Mononuclear cell (primary cell): ENCODE results near the gene FBXW8. TPM values are rescaled to one million over a fixed set of nuclear protein-coding genes. Genes with fewer than 3 reads are reported as not detected.

Experiments used
- H3K27me3 ChIP-seq: 2 replicates; pipeline ENCODE4 v1.6.0; 2011; ENCODE audit warnings: low read length, control low read depth; ENCODE audit not compliant: insufficient read depth
- H3K4me1 ChIP-seq: 2 replicates; pipeline ENCODE4 v1.5.1; 2011; ENCODE audit warnings: mild to moderate bottlenecking, low read length, control low read depth; ENCODE audit not compliant: insufficient read depth
- H3K4me3 ChIP-seq: 2 replicates; pipeline ENCODE4 v1.5.1; 2011; ENCODE audit warnings: mild to moderate bottlenecking, low read length, moderate library complexity
- H3K9me3 ChIP-seq: 2 replicates; pipeline ENCODE4 v1.5.1; 2011; ENCODE audit warnings: low read depth, mild to moderate bottlenecking, control low read depth, low read length
- total RNA-seq: library from RNA; depleted of rRNA; stranded (reverse); fragments of >200 nt; gene quantifications from one replicate; pipeline ENCODE4 v1.2.3, GENCODE V29; 2012

FBXW8 gene
- total RNA-seq, 1 donor = 5.2 TPM

DNA sequence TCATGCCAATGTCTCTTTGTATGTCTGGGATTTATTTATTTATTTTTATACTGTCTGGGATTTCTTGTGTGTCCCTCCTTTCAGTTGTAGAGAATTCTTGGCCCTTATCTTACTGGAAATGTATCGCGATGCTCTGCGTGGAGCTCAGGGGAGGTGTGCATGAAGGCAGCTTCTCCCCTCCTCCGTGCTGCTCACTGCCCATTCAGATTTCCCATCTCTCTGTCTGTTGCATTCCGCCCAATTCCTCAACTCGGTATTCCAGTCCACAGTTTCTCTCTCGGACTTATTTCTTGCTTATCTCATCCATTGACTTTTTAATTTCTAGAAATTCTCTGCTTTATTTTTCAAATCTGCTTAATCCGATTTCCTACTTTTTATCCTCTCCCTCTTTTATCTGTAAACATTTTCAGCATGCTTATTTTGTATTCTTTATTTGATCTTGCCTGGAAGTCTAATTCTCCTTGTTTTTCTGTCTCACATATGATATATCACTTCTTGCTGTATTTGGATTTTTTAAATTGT is 93.2 kb downstream of the FBXW8 start:
- H3K4me1 ChIP-seq = no peaks in the 10 kb centered on the region
- H3K4me3 ChIP-seq = no peak overlapping the region
- H3K9me3 ChIP-seq = no peaks in the 10 kb centered on the region
- H3K27me3 ChIP-seq = no peaks in the 10 kb centered on the region

DNA sequence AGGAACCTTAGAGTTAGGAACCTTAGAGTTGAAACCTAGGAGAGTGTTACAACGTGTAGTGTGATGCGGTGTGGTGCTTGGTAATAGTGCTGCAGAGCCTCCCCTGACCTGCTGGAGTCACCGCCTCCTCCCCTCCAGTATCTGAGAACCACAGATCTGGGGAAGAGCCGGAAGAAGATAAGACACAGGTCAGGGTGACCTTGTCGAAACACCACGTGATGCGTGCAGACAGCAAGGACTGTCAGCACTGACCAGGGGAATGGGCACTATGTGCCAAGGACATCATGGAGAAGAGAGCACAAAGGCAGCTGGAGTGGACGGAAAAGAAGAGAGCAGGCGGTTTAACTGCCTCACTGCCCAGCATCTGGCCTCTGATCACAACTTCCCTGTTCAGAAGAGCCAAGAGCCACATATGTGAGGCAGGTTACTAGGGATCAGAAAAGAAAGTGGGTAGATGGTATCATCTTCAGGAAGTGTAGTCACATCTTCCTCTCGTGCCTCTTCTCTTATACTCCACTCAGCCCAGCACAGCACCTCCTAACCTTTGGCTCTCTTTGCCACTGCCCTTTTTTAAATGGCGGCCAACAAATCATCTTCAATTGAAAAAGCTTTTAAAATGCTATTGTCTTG is 94.8 kb downstream of the FBXW8 start:
- Histone ChIP-seq H3K4me3 (no peak overlapping the region), H3K27me3 (no peaks in the 10 kb centered on the region), H3K9me3 (no peaks in the 10 kb centered on the region), H3K4me1 (no peaks in the 10 kb centered on the region)

DNA sequence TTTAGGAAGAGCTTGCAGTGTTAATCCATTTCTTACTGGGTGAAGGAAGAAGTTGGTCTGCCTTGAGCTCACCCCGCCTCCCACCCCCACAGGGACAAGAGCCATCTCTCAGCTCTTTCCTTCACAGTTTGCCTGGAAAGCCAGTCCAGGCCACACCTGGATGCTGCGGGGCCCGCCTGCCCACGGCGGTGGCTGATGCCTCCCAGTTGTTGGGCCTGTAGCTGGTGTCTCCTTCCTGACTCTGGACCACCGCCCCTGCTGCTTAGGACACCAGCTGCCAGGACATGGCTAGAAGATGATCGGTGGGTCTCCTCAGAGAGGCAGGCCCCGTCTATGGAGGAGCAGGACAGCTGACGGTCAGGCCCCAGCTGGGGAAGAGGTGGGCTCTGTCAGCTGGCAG is 95.6 kb downstream of the FBXW8 start:
- H3K4me1 ChIP-seq = no peaks in the 10 kb centered on the region

DNA sequence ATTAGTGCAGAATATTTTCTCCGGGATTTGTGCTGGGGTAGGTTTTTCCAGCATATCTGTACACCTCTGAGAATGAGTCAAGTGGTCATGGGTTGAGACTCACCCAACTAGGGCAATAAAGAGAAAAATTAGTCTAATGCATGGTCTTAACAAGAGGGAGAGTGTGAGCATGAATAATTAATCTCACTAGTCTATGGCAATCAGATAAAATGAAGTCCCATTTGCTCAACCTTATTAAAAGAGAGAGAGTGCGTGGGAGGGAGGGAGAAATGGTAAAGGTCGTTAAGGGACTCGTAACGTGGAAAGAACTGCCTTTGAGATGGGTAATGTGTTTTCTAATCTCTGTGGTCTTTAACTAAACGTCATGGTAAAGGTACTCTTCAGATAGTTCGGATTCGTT is 96.8 kb downstream of the FBXW8 start:
- no peaks in the 10 kb centered on the region for H3K27me3 ChIP-seq
- no peaks in the 10 kb centered on the region for H3K9me3 ChIP-seq
- no peaks in the 10 kb centered on the region for H3K4me1 ChIP-seq
- no peak overlapping the region for H3K4me3 ChIP-seq

More for the DNA sequence above, 95.6 kb downstream of the FBXW8 start:
- H3K27me3 ChIP-seq = no peaks in the 10 kb centered on the region
- H3K4me3 ChIP-seq = no peak overlapping the region
- H3K9me3 ChIP-seq = no peaks in the 10 kb centered on the region

DNA sequence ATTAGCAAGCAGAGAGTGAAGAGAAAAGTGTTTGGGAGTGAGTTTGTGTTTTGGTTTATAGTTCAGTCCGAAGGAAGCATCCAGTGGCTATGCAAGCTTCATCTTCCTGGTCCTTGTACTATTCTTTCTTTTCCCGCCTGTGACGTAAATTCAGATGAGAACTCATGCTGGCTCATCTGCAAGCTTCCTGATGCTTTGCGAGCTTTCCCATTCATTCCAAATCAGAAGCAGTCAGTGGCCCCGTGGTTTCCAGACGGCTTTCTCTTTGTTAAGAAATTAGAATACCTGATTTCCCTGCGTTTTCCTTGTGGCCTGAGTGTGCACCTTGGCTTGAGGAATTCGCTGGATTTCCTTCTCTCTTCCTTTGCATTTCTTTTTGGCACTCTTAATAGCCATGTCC is 99.0 kb downstream of the FBXW8 start:
- peaks cover 8% of the 10 kb centered on the region for H3K9me3 ChIP-seq
- no peaks in the 10 kb centered on the region for H3K4me1 ChIP-seq
- no peak overlapping the region for H3K4me3 ChIP-seq
- no peaks in the 10 kb centered on the region for H3K27me3 ChIP-seq

DNA sequence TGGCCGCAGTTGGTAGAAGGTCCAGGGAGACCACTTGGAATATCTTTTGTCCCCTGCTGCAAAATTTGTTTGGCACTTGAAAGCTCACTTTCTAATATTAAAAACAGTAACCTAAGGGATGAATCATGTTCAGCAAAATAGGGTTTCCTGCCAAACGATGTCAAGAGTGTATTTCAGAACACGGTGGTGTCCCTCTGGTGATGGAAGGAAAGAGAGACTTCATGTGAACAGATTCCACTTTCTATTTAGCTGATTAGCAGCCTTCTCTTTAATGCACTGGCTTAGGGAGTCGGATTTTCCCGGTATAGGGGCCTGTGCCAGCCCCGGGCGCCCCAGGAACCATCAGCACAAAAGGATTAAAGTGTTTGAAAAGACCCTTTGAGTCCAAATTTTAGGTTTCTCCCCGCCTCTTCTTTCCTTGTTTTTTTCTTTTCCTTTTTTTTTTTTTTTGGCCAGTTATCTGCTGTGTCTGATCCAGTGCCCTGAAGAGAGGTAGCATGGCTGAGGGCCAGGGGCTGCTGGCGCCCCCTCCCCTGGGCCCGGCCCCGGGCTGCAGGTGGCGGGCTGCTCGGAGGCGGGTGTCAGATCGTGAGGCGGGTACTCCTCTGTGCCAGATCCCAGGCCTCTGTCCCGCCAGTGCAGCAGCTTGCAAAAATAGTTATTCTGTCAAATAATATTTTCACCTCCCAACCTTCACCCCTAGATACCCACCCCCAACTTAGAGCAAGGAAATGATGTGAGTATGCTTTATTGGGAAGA is 100.1 kb downstream of the FBXW8 start:
- H3K4me3 ChIP-seq = no peak overlapping the region
- peaks cover 8% of the 10 kb centered on the region for H3K9me3 ChIP-seq

DNA sequence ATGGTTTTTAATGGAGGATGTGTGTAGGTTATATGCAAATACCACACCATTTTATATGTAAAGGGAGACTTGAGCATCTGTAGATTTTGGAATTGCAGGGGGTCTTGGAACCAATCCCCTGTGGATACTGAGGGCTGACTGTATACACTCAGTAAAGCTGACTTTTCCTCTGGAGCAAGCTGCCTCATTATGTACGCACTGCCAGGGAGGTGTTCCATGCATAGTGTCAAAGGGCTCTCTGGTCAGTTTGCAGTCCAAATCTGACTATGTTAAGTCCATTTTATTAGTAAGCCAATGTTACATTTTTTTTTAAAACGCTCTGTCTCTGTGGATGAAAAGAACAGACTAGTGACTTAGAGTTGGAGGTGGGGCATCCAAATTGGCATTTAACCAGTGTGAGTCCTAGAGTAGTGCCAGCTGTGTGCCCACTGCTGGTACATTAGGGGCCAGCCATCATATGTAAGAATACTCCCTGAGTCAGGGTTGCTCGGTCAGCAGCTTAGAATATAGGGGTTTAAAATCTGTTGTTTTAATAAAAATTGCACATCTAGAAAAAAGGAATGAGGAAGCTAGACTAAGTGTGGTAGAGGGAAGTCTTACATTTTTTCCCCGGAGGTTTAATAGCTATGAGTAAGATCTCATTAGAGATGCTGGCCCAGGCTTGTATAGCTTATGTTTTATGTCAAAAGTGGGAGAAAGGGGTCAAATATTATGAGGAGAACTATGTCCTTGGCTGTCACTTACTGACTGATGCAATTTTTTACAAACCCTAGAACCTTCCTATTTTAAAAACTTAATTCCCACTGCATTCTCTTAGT is 101.4 kb downstream of the FBXW8 start:
- no peaks in the 10 kb centered on the region for H3K27me3 ChIP-seq

More for the DNA sequence above, 100.1 kb downstream of the FBXW8 start:
- H3K4me1 ChIP-seq = no peaks in the 10 kb centered on the region
- H3K27me3 ChIP-seq = no peaks in the 10 kb centered on the region

DNA sequence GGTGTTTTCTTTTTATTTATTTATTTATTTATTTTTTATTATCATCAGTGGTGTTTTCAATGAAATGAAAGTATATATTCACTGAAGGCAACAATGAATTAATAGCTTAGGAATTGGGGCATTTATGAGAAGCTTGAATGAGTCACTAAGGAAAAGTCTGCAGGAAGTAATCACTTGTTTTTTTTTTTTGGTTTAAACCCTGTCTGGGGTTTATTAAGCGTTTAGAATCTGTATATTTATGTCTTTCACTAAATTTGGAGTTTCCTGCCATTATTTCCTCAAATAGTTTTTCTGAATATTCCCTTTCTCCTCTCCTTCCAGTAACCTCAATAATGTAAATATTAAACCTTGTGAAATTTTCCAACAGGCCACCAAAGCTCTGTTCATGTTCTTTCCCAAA is 103.0 kb downstream of the FBXW8 start:
- Histone ChIP-seq H3K4me1 (no peaks in the 10 kb centered on the region), H3K27me3 (no peaks in the 10 kb centered on the region), H3K4me3 (no peak overlapping the region), H3K9me3 (peaks cover 8% of the 10 kb centered on the region)

More for the DNA sequence above, 101.4 kb downstream of the FBXW8 start:
- Histone ChIP-seq H3K4me3 (no peak overlapping the region), H3K4me1 (no peaks in the 10 kb centered on the region), H3K9me3 (peaks cover 8% of the 10 kb centered on the region)

DNA sequence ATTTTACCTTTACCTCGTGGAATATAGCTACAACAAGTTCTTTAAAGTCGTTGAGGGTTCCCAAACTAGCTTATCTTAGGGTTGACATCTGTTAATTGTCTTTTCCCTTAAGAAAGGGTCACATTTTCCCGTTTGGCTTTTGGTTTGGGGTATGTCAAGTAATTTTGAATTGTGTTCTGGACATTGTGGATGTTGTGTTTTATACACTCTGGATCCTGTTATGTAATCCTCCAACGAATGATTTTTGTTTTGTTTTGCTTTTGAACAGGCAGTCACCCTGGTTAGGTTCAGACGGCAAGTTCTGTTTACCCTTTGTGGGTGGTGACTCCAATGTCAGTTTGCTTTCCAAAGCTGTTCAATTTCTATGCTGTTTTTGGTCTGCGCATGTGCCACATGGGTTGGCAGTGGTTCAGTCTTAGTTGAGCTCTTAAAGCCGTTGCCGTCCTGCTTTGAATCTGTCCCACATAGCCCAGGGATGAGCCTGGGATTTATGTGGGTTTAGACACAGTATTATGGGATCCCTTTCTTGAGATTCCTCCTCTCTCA is 103.7 kb downstream of the FBXW8 start:
- Histone ChIP-seq H3K4me1 (no peaks in the 10 kb centered on the region), H3K27me3 (no peaks in the 10 kb centered on the region), H3K4me3 (no peak overlapping the region), H3K9me3 (peaks cover 8% of the 10 kb centered on the region)

DNA sequence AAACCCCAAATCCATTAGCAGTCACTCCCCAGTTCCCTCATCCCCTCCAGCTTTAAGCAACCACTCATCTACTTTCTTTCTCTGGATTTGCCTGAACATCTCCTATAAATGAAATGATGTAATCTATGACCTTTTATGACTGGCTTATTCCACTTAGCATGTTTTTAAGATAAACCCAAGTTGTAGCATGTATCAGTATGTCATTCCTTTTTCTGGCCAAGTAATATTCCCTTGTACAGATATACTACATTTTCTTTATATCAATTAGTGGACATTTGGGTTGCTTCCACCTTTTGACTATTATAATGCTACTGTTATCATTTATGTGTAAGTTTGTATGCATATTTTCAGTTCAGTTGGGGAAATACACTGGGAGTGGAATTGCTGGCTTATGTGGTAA is 105.1 kb downstream of the FBXW8 start:
- H3K4me3 ChIP-seq = no peak overlapping the region
- H3K9me3 ChIP-seq = peaks cover 8% of the 10 kb centered on the region
- no peaks in the 10 kb centered on the region for H3K27me3 ChIP-seq
- no peaks in the 10 kb centered on the region for H3K4me1 ChIP-seq

DNA sequence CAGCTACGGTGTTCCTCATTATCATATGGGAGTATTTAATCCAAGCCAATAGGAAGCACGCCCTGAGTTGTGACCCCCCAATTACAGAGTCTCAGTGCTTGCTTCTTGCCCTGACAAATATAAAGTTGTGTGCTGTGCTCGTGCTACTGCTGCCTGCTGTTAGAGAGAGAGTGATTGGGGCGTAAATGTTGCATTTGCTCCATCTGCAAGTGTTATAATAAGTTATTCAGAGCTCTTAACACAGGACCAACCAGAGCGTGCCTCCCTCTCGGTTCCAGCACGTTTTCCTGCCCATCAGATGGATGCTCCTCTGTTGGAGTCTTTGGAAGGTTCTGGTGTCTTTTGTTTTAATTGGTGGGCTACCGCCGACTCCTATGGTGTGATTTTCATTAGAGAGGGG is 107.1 kb downstream of the FBXW8 start:
- Histone ChIP-seq H3K9me3 (peaks cover 8% of the 10 kb centered on the region), H3K4me1 (no peaks in the 10 kb centered on the region), H3K4me3 (no peak overlapping the region), H3K27me3 (no peaks in the 10 kb centered on the region)

DNA sequence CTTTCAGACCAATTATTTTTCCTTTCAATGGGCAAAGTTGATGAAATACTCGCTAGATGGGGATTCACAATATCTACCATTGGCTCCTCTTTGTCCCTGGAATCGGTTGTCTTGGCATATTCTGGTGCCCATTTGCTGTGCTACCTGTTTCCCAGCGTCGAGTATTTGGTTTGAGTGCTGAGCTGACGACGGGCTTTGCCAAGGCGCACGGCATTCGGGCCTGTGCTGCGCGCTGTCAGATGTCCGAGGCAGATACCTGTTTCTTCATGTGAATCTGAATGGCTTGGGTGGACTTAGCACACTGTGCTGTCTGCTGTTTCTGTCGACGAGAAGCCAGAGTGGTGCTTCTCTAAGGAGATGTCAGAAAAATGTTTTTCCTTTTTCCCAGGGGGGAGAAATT is 107.5 kb downstream of the FBXW8 start:
- Histone ChIP-seq H3K4me3 (no peak overlapping the region), H3K9me3 (peaks cover 8% of the 10 kb centered on the region), H3K27me3 (no peaks in the 10 kb centered on the region), H3K4me1 (no peaks in the 10 kb centered on the region)

DNA sequence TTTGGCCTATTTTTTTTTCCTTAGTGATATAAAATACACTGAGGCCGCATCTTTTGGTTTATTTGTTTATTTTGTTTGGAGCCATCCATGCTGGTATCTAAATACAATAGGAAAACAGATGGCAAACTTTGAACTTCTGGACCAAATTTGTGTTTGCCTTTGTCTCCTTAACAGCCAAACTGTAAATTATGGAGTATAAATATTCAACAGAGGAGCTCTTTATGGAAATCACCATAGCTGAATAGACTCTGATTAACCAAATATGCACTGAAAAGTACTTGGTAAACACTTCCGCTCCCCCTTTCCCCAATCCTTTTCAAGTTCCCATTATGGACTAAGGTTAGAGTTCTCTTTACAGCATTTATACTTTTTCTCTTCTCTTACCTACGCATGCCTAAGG is 107.9 kb downstream of the FBXW8 start:
- Histone ChIP-seq H3K4me3 (no peak overlapping the region), H3K27me3 (no peaks in the 10 kb centered on the region), H3K9me3 (peaks cover 8% of the 10 kb centered on the region), H3K4me1 (no peaks in the 10 kb centered on the region)

DNA sequence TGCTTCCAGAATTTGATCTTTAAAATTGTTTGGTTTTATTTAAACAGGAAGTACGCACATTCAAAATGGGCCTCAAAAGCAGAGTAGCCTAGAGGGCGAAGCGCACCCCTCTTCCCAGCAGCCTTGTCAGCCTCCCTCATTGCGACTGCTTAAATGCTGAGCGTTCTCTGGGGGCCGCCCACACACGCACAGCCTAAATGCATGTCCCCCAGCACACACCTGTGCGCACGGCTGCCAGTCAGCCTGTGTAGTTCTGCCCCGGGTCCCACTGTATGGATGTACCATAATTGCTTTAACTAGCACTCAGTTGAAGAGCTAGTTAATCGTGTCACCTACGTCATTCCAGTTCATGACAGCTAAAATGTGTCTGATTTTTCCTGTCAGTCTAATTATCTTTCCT is 109.1 kb downstream of the FBXW8 start:
- H3K4me3 ChIP-seq = no peak overlapping the region
- H3K9me3 ChIP-seq = no peaks in the 10 kb centered on the region
- H3K27me3 ChIP-seq = no peaks in the 10 kb centered on the region
- H3K4me1 ChIP-seq = no peaks in the 10 kb centered on the region
